SK-N-SH (cell line): ENCODE data around the gene STRN3.

Experiments used
- CTCF ChIP-seq: fragments of 200-600 bp; sonication (generic); IDR thresholded peaks from 2 replicates; pipeline ENCODE4 v1.6.1; 2017; ENCODE audit warnings: antibody characterized with exemption, mild to moderate bottlenecking, moderate library complexity
- MAX ChIP-seq: IDR thresholded peaks from 2 replicates; pipeline ENCODE4 v1.4.0; 2012; ENCODE audit warnings: low read depth
- RAD21 ChIP-seq: IDR thresholded peaks from 2 replicates; pipeline ENCODE4 v1.6.1; 2012; ENCODE audit warnings: mild to moderate bottlenecking, low read length
- REST ChIP-seq: IDR thresholded peaks from 2 replicates; pipeline ENCODE4 v1.6.1; 2012; ENCODE audit warnings: mild to moderate bottlenecking, low read depth, low read length, moderate library complexity
- SIN3A ChIP-seq: IDR thresholded peaks from 2 replicates; pipeline ENCODE4 v1.6.1; 2012; ENCODE audit warnings: low read depth, mild to moderate bottlenecking, low read length, moderate library complexity, borderline replicate concordance

GRCh38 chr14:30903285-30904124 is 122.7 kb downstream of the STRN3 start:
- TF ChIP-seq CTCF (no peak), RAD21 (no peak), SIN3A (no peak), REST (no peak), MAX (no peak)
